ENCODE results near the gene MAP3K5.

The MAP3K5 gene

DNA sequence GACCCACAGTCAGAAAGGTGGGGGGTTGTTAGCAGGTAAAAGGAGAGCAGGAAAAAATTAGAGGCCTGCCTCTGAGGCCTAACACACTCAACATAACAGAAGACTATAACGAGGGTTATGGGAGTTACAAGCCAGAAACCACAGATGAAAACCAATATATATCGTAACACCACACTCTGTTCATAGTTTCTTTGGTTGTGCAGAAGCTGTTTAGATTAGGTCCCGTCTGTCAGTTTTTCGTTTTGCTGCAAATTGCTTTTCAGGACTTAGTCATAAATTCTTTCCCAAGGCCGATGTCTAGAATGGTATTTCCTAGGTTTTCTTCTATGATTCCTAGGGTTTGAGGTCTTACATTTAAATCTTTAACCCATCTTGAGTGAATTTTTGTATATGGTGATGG is 3.7 kb upstream of the MAP3K5 start:
- ATAC-seq = no peak
- TF ChIP-seq RARB (CRISPR knock-in tag; IDR thresholded peaks at IDR 0.05) (no peak), BACH2 (CRISPR knock-in tag; IDR thresholded peaks at IDR 0.05; ENCODE audit: borderline replicate concordance) (no peak), CSDC2 (CRISPR knock-in tag; IDR thresholded peaks at IDR 0.05) (no peak), TOX (CRISPR knock-in tag; IDR thresholded peaks at IDR 0.05; ENCODE audit: borderline replicate concordance) (no peak), ESRRG (CRISPR knock-in tag; IDR thresholded peaks at IDR 0.05) (no peak), SNAI2 (CRISPR knock-in tag; IDR thresholded peaks at IDR 0.05) (no peak), ZNF70 (CRISPR knock-in tag; IDR thresholded peaks at IDR 0.05) (no peak), ISL1 (CRISPR knock-in tag; IDR thresholded peaks at IDR 0.05) (no peak), ZFP3 (CRISPR knock-in tag; IDR thresholded peaks at IDR 0.05) (no peak), ZNF565 (CRISPR knock-in tag; conservative IDR thresholded peaks at IDR 0.05; ENCODE audit: low read depth) (no peak), ZC3H10 (CRISPR knock-in tag; IDR thresholded peaks at IDR 0.05) (no peak)
- TF ChIP-seq, protein P1, sequence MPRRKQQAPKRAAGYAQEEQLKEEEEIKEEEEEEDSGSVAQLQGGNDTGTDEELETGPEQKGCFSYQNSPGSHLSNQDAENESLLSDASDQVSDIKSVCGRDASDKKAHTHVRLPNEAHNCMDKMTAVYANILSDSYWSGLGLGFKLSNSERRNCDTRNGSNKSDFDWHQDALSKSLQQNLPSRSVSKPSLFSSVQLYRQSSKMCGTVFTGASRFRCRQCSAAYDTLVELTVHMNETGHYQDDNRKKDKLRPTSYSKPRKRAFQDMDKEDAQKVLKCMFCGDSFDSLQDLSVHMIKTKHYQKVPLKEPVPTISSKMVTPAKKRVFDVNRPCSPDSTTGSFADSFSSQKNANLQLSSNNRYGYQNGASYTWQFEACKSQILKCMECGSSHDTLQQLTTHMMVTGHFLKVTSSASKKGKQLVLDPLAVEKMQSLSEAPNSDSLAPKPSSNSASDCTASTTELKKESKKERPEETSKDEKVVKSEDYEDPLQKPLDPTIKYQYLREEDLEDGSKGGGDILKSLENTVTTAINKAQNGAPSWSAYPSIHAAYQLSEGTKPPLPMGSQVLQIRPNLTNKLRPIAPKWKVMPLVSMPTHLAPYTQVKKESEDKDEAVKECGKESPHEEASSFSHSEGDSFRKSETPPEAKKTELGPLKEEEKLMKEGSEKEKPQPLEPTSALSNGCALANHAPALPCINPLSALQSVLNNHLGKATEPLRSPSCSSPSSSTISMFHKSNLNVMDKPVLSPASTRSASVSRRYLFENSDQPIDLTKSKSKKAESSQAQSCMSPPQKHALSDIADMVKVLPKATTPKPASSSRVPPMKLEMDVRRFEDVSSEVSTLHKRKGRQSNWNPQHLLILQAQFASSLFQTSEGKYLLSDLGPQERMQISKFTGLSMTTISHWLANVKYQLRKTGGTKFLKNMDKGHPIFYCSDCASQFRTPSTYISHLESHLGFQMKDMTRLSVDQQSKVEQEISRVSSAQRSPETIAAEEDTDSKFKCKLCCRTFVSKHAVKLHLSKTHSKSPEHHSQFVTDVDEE (CRISPR knock-in tag; IDR thresholded peaks at IDR 0.05) = no peak

DNA sequence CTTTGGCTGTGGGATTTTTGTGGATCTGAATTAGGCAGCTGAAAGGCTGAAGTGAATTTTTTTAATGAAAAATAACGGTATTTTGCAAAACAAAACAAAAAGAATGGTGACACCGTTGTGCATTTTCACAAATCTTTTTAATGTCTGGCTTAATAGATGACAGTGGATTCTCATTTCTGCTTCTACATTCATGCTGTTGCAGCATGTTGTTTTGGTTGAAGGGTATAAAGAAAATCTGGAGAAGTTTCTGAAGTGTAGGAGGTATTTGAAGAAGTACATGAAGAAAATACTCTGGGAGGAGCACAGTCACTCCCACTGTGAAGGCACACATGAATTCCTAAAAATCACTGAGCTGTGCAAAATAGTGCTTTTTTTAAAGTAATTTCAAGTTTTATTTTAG is 3.1 kb upstream of the MAP3K5 start:
- no peak for ATAC-seq

More for the DNA sequence above, 3.1 kb upstream of the MAP3K5 start:
- TF ChIP-seq ZC3H10 (CRISPR knock-in tag; IDR thresholded peaks at IDR 0.05) = no peak
- TF ChIP-seq, protein P2, sequence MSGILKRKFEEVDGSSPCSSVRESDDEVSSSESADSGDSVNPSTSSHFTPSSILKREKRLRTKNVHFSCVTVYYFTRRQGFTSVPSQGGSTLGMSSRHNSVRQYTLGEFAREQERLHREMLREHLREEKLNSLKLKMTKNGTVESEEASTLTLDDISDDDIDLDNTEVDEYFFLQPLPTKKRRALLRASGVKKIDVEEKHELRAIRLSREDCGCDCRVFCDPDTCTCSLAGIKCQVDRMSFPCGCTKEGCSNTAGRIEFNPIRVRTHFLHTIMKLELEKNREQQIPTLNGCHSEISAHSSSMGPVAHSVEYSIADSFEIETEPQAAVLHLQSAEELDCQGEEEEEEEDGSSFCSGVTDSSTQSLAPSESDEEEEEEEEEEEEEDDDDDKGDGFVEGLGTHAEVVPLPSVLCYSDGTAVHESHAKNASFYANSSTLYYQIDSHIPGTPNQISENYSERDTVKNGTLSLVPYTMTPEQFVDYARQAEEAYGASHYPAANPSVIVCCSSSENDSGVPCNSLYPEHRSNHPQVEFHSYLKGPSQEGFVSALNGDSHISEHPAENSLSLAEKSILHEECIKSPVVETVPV (CRISPR knock-in tag; IDR thresholded peaks at IDR 0.05) = no peak
- no peak for TF ChIP-seq CSDC2 (CRISPR knock-in tag; IDR thresholded peaks at IDR 0.05)
- TF ChIP-seq ZNF70 (CRISPR knock-in tag; IDR thresholded peaks at IDR 0.05) = no peak
- TF ChIP-seq ARNTL (CRISPR knock-in tag; IDR thresholded peaks at IDR 0.05; ENCODE audit: borderline replicate concordance, low read depth) = no peak
- no peak for TF ChIP-seq GLIS3 (CRISPR knock-in tag; IDR thresholded peaks at IDR 0.05)
- no peak for TF ChIP-seq ZFP3 (CRISPR knock-in tag; IDR thresholded peaks at IDR 0.05)
- no peak for TF ChIP-seq ISL1 (CRISPR knock-in tag; IDR thresholded peaks at IDR 0.05)
- no peak for TF ChIP-seq TCF4 (CRISPR knock-in tag; IDR thresholded peaks at IDR 0.05; ENCODE audit: borderline replicate concordance)
- TF ChIP-seq, protein P3, sequence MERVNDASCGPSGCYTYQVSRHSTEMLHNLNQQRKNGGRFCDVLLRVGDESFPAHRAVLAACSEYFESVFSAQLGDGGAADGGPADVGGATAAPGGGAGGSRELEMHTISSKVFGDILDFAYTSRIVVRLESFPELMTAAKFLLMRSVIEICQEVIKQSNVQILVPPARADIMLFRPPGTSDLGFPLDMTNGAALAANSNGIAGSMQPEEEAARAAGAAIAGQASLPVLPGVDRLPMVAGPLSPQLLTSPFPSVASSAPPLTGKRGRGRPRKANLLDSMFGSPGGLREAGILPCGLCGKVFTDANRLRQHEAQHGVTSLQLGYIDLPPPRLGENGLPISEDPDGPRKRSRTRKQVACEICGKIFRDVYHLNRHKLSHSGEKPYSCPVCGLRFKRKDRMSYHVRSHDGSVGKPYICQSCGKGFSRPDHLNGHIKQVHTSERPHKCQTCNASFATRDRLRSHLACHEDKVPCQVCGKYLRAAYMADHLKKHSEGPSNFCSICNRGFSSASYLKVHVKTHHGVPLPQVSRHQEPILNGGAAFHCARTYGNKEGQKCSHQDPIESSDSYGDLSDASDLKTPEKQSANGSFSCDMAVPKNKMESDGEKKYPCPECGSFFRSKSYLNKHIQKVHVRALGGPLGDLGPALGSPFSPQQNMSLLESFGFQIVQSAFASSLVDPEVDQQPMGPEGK (CRISPR knock-in tag; IDR thresholded peaks at IDR 0.05; ENCODE audit: borderline replicate concordance) = no peak
- TF ChIP-seq, protein P1 (CRISPR knock-in tag; IDR thresholded peaks at IDR 0.05) = no peak
- TF ChIP-seq ESRRG (CRISPR knock-in tag; IDR thresholded peaks at IDR 0.05) = no peak
- no peak for TF ChIP-seq RARB (CRISPR knock-in tag; IDR thresholded peaks at IDR 0.05)
- no peak for TF ChIP-seq ZNF565 (CRISPR knock-in tag; conservative IDR thresholded peaks at IDR 0.05; ENCODE audit: low read depth)
- no peak for TF ChIP-seq TOX (CRISPR knock-in tag; IDR thresholded peaks at IDR 0.05; ENCODE audit: borderline replicate concordance)
- TF ChIP-seq ZNF8 (CRISPR knock-in tag; IDR thresholded peaks at IDR 0.05) = no peak
- TF ChIP-seq, protein P4, sequence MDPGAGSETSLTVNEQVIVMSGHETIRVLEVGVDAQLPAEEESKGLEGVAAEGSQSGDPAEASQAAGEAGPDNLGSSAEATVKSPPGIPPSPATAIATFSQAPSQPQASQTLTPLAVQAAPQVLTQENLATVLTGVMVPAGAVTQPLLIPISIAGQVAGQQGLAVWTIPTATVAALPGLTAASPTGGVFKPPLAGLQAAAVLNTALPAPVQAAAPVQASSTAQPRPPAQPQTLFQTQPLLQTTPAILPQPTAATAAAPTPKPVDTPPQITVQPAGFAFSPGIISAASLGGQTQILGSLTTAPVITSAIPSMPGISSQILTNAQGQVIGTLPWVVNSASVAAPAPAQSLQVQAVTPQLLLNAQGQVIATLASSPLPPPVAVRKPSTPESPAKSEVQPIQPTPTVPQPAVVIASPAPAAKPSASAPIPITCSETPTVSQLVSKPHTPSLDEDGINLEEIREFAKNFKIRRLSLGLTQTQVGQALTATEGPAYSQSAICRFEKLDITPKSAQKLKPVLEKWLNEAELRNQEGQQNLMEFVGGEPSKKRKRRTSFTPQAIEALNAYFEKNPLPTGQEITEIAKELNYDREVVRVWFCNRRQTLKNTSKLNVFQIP (CRISPR knock-in tag; IDR thresholded peaks at IDR 0.05; ENCODE audit: borderline replicate concordance, low read depth) = no peak
- TF ChIP-seq, protein P5, sequence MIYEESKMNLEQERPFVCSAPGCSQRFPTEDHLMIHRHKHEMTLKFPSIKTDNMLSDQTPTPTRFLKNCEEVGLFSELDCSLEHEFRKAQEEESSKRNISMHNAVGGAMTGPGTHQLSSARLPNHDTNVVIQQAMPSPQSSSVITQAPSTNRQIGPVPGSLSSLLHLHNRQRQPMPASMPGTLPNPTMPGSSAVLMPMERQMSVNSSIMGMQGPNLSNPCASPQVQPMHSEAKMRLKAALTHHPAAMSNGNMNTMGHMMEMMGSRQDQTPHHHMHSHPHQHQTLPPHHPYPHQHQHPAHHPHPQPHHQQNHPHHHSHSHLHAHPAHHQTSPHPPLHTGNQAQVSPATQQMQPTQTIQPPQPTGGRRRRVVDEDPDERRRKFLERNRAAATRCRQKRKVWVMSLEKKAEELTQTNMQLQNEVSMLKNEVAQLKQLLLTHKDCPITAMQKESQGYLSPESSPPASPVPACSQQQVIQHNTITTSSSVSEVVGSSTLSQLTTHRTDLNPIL (CRISPR knock-in tag; IDR thresholded peaks at IDR 0.05; ENCODE audit: low read depth) = no peak
- TF ChIP-seq OSR1 (CRISPR knock-in tag; IDR thresholded peaks at IDR 0.05) = no peak
